Mammary epithelial cell (primary cell): ENCODE measurements around the gene PLA2G5.

Experiments
- EZH2 ChIP-seq: IDR thresholded peaks from 2 replicates; pipeline ENCODE4 v1.6.1; 2012; ENCODE audit warnings: low read length, inconsistent platforms, borderline replicate concordance
- TF ChIP-seq, protein P1 (sequence below), 2 donors: IDR thresholded peaks in 1 of 2; conservative IDR thresholded peaks in 1 of 2; 2 replicates each; pipeline ENCODE4 v1.5.1; 2011 to 2012; ENCODE audit warnings: inconsistent platforms in 2 of 2, low read length in 2 of 2, mild to moderate bottlenecking in 2 of 2, control low read depth in 1 of 2, low read depth in 1 of 2; ENCODE audit not compliant: insufficient read depth in 1 of 2; ENCODE audit errors: extremely low read depth in 1 of 2

GRCh38 chr1:20072771-20073170, 2.8 kb downstream of the PLA2G5 start:
- TF ChIP-seq, protein P1, sequence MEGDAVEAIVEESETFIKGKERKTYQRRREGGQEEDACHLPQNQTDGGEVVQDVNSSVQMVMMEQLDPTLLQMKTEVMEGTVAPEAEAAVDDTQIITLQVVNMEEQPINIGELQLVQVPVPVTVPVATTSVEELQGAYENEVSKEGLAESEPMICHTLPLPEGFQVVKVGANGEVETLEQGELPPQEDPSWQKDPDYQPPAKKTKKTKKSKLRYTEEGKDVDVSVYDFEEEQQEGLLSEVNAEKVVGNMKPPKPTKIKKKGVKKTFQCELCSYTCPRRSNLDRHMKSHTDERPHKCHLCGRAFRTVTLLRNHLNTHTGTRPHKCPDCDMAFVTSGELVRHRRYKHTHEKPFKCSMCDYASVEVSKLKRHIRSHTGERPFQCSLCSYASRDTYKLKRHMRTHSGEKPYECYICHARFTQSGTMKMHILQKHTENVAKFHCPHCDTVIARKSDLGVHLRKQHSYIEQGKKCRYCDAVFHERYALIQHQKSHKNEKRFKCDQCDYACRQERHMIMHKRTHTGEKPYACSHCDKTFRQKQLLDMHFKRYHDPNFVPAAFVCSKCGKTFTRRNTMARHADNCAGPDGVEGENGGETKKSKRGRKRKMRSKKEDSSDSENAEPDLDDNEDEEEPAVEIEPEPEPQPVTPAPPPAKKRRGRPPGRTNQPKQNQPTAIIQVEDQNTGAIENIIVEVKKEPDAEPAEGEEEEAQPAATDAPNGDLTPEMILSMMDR (conservative IDR thresholded peaks at IDR 0.05 in 1 of 2, IDR thresholded peaks at IDR 0.05 in 1 of 2; ENCODE audit: extremely low read depth in 1 of 2, insufficient read depth in 1 of 2, low read depth in 1 of 2, low read length in 2 of 2) = no peak
- TF ChIP-seq EZH2 = no peak
